Measurements from ENCODE around the gene TRIM72. TPM values are rescaled to one million over a fixed set of nuclear protein-coding genes. Genes with fewer than 3 reads are reported as not detected.
"Not testable (repeated sequence)": the region's sequence is repeated elsewhere in the genome, so short reads cannot be mapped to it uniquely, and the experiment has no call there.

Gene TRIM72
- not detected for polyA plus RNA-seq (2013, experiment 1 of 2)
- not detected for polyA plus RNA-seq (2013, experiment 2 of 2)

GRCh38 chr16:31213877-31214707 lies at the start of gene TRIM72:
Gene TRIM72, plus strand, starts transcription at chr16:31214119. Its CDS starts 620 bp downstream, at chr16:31214739.
- Histone ChIP-seq H3K4me2 (ENCODE audit: low read length, poor library complexity, severe bottlenecking) (peak within 1 kb of the TSS; percentile 95), H2AFZ (ENCODE audit: low read depth, low read length) (peak within 1 kb of the TSS; percentile 65), H3K9ac (ENCODE audit: low read length) (no peak within 1 kb of the TSS), H4K91ac (ENCODE audit: low read length) (no peak within 1 kb of the TSS), H3K4ac (ENCODE audit: low read depth in 1 of 2, low read length in 2 of 2) (no peak within 1 kb of the TSS), H3K27ac (ENCODE audit: low read length, poor library complexity, severe bottlenecking) (no peak within 1 kb of the TSS), H3K4me3 (ENCODE audit: insufficient read depth in 1 of 2, low read depth in 1 of 2, low read length in 2 of 2) (peak within 1 kb of the TSS; percentile 33 to 60), H3K36me3 (ENCODE audit: control insufficient read depth in 1 of 2, insufficient read depth in 2 of 2, low read depth in 1 of 2, low read length in 2 of 2) (no peaks in the 10 kb centered on the region), H2AK5ac (ENCODE audit: low read length, severe bottlenecking) (no peak within 1 kb of the TSS), H2BK120ac (ENCODE audit: low read depth, low read length) (no peak within 1 kb of the TSS), H4K8ac (ENCODE audit: low read length) (no peak within 1 kb of the TSS), H3K79me1 (replicated peaks; ENCODE audit: low read length, poor library complexity, severe bottlenecking) (no peaks in the 10 kb centered on the region), H3K18ac (ENCODE audit: low read depth in 1 of 2, low read length in 2 of 2) (peak within 1 kb of the TSS in 1 of 2 experiments; percentile 46), H3K14ac (ENCODE audit: low read length in 2 of 2) (peak within 1 kb of the TSS in 1 of 2 experiments; percentile 2), H3K9me3 (ENCODE audit: control insufficient read depth, low read length) (no peaks in the 10 kb centered on the region), H2BK5ac (ENCODE audit: low read depth, low read length, poor library complexity, severe bottlenecking) (no peak within 1 kb of the TSS), H3K27me3 (ENCODE audit: control insufficient read depth in 1 of 2, insufficient read depth in 1 of 2, low read length in 2 of 2) (peaks cover 68 to 71% of the 10 kb centered on the region in 2 experiments), H2BK15ac (ENCODE audit: low read depth, poor library complexity, severe bottlenecking) (no peak within 1 kb of the TSS), H3K4me1 (ENCODE audit: control insufficient read depth, insufficient read depth, low read depth, low read length) (peaks cover 22% of the 10 kb centered on the region), H2BK12ac (ENCODE audit: low read length in 2 of 2) (no peak within 1 kb of the TSS), H3K23ac (ENCODE audit: low read length in 2 of 2) (peak within 1 kb of the TSS in 1 of 2 experiments; percentile 74)
- 47% methylated on average over 24 of the region's 25 CpGs for WGBS
- DNase-seq: no peak

GRCh38 chr16:31167315-31167714 lies 46.6 kb upstream of the TRIM72 start:
- Histone ChIP-seq H3K79me1 (replicated peaks; ENCODE audit: low read length, poor library complexity, severe bottlenecking) (no peaks in the 10 kb centered on the region), H4K8ac (ENCODE audit: low read length) (no peak overlapping the region), H4K91ac (ENCODE audit: low read length) (no peak overlapping the region), H3K9me3 (ENCODE audit: control insufficient read depth, low read length) (no peaks in the 10 kb centered on the region), H2BK15ac (ENCODE audit: low read depth, poor library complexity, severe bottlenecking) (no peak overlapping the region), H3K4me2 (ENCODE audit: low read length, poor library complexity, severe bottlenecking) (no peak overlapping the region), H3K27me3 (ENCODE audit: control insufficient read depth in 1 of 2, insufficient read depth in 1 of 2, low read length in 2 of 2) (no peaks in the 10 kb centered on the region), H3K4me1 (ENCODE audit: control insufficient read depth, insufficient read depth, low read depth, low read length) (no peaks in the 10 kb centered on the region), H2BK12ac (ENCODE audit: low read length in 2 of 2) (no peak overlapping the region), H3K23ac (ENCODE audit: low read length in 2 of 2) (no peak overlapping the region), H3K4me3 (ENCODE audit: insufficient read depth in 1 of 2, low read depth in 1 of 2, low read length in 2 of 2) (no peak overlapping the region), H3K18ac (ENCODE audit: low read depth in 1 of 2, low read length in 2 of 2) (no peak overlapping the region), H3K9ac (ENCODE audit: low read length) (no peak overlapping the region), H2BK5ac (ENCODE audit: low read depth, low read length, poor library complexity, severe bottlenecking) (no peak overlapping the region), H2AK5ac (ENCODE audit: low read length, severe bottlenecking) (no peak overlapping the region), H2AFZ (ENCODE audit: low read depth, low read length) (no peak overlapping the region), H3K27ac (ENCODE audit: low read length, poor library complexity, severe bottlenecking) (no peak overlapping the region), H2BK120ac (ENCODE audit: low read depth, low read length) (no peak overlapping the region), H3K4ac (ENCODE audit: low read depth in 1 of 2, low read length in 2 of 2) (no peak overlapping the region), H3K14ac (ENCODE audit: low read length in 2 of 2) (no peak overlapping the region), H3K36me3 (ENCODE audit: control insufficient read depth in 1 of 2, insufficient read depth in 2 of 2, low read depth in 1 of 2, low read length in 2 of 2) (no peaks in the 10 kb centered on the region)
- WGBS: 88% methylated on average over 7 of the region's 8 CpGs
- DNase-seq: no peak

GRCh38 chr16:31168848-31169247 lies 45.1 kb upstream of the TRIM72 start:
- WGBS: 95% methylated on average over 1 of the region's 2 CpGs
- no peak overlapping the region for H3K27ac ChIP-seq (ENCODE audit: low read length, poor library complexity, severe bottlenecking)
- H3K4ac ChIP-seq (ENCODE audit: low read depth in 1 of 2, low read length in 2 of 2): no peak overlapping the region
- no peak overlapping the region for H3K4me3 ChIP-seq (ENCODE audit: insufficient read depth in 1 of 2, low read depth in 1 of 2, low read length in 2 of 2)
- H2AK5ac ChIP-seq (ENCODE audit: low read length, severe bottlenecking): no peak overlapping the region
- no peaks in the 10 kb centered on the region for H3K27me3 ChIP-seq (ENCODE audit: control insufficient read depth in 1 of 2, insufficient read depth in 1 of 2, low read length in 2 of 2)
- H2BK12ac ChIP-seq (ENCODE audit: low read length in 2 of 2): no peak overlapping the region
- no peak for DNase-seq
- H3K9me3 ChIP-seq (ENCODE audit: control insufficient read depth, low read length): no peaks in the 10 kb centered on the region
- no peaks in the 10 kb centered on the region for H3K4me1 ChIP-seq (ENCODE audit: control insufficient read depth, insufficient read depth, low read depth, low read length)
- no peaks in the 10 kb centered on the region for H3K36me3 ChIP-seq (ENCODE audit: control insufficient read depth in 1 of 2, insufficient read depth in 2 of 2, low read depth in 1 of 2, low read length in 2 of 2)
- H2BK15ac ChIP-seq (ENCODE audit: low read depth, poor library complexity, severe bottlenecking): no peak overlapping the region
- H3K14ac ChIP-seq (ENCODE audit: low read length in 2 of 2): no peak overlapping the region
- H2BK120ac ChIP-seq (ENCODE audit: low read depth, low read length): no peak overlapping the region
- H3K4me2 ChIP-seq (ENCODE audit: low read length, poor library complexity, severe bottlenecking): no peak overlapping the region
- no peak overlapping the region for H2AFZ ChIP-seq (ENCODE audit: low read depth, low read length)
- H4K8ac ChIP-seq (ENCODE audit: low read length): no peak overlapping the region
- H2BK5ac ChIP-seq (ENCODE audit: low read depth, low read length, poor library complexity, severe bottlenecking): no peak overlapping the region
- no peak overlapping the region for H3K9ac ChIP-seq (ENCODE audit: low read length)
- no peaks in the 10 kb centered on the region for H3K79me1 ChIP-seq (replicated peaks; ENCODE audit: low read length, poor library complexity, severe bottlenecking)
- no peak overlapping the region for H3K23ac ChIP-seq (ENCODE audit: low read length in 2 of 2)
- H3K18ac ChIP-seq (ENCODE audit: low read depth in 1 of 2, low read length in 2 of 2): no peak overlapping the region
- H4K91ac ChIP-seq (ENCODE audit: low read length): no peak overlapping the region

- not testable (repeated sequence) for DNase-seq; H2BK120ac ChIP-seq (ENCODE audit: low read depth, low read length); H3K9ac ChIP-seq (ENCODE audit: low read length); H2AK5ac ChIP-seq (ENCODE audit: low read length, severe bottlenecking); H3K23ac ChIP-seq (ENCODE audit: low read length in 2 of 2); H3K4me1 ChIP-seq (ENCODE audit: control insufficient read depth, insufficient read depth, low read depth, low read length); H2AFZ ChIP-seq (ENCODE audit: low read depth, low read length); H3K14ac ChIP-seq (ENCODE audit: low read length in 2 of 2); H2BK15ac ChIP-seq (ENCODE audit: low read depth, poor library complexity, severe bottlenecking); H3K4ac ChIP-seq (ENCODE audit: low read depth in 1 of 2, low read length in 2 of 2); H3K18ac ChIP-seq (ENCODE audit: low read depth in 1 of 2, low read length in 2 of 2); H4K91ac ChIP-seq (ENCODE audit: low read length); H3K36me3 ChIP-seq (ENCODE audit: control insufficient read depth in 1 of 2, insufficient read depth in 2 of 2, low read depth in 1 of 2, low read length in 2 of 2); H3K4me2 ChIP-seq (ENCODE audit: low read length, poor library complexity, severe bottlenecking); H3K4me3 ChIP-seq (ENCODE audit: insufficient read depth in 1 of 2, low read depth in 1 of 2, low read length in 2 of 2); H3K79me1 ChIP-seq (replicated peaks; ENCODE audit: low read length, poor library complexity, severe bottlenecking); H3K27ac ChIP-seq (ENCODE audit: low read length, poor library complexity, severe bottlenecking); H3K9me3 ChIP-seq (ENCODE audit: control insufficient read depth, low read length); H2BK5ac ChIP-seq (ENCODE audit: low read depth, low read length, poor library complexity, severe bottlenecking); H4K8ac ChIP-seq (ENCODE audit: low read length); H2BK12ac ChIP-seq (ENCODE audit: low read length in 2 of 2); H3K27me3 ChIP-seq (ENCODE audit: control insufficient read depth in 1 of 2, insufficient read depth in 1 of 2, low read length in 2 of 2)
- whole genome bisulfite sequencing: 0% methylated on average over 1 of the region's 2 CpGs
Measured at GRCh38 chr16:31170048-31170447, 43.9 kb upstream of the TRIM72 start.

Data from mesenchymal stem cell (in vitro differentiated cells and primary cell).